22Rv1 (cell line): ENCODE results near the gene PITPNB.

ENCODE experiments used
- H3K27ac ChIP-seq: fragments of 450-650 bp; 2 replicates; pipeline ENCODE4 v1.5.1; 2017
- CTCF ChIP-seq: fragments of 450-650 bp; IDR thresholded peaks from 2 replicates; pipeline ENCODE4 v1.5.1; 2017; ENCODE audit warnings: mild to moderate bottlenecking
- ZFX ChIP-seq: fragments of 450-650 bp; IDR thresholded peaks from 2 replicates; pipeline ENCODE4 v1.6.1; 2017; ENCODE audit warnings: antibody characterized with exemption, borderline replicate concordance

The PITPNB gene

DNA sequence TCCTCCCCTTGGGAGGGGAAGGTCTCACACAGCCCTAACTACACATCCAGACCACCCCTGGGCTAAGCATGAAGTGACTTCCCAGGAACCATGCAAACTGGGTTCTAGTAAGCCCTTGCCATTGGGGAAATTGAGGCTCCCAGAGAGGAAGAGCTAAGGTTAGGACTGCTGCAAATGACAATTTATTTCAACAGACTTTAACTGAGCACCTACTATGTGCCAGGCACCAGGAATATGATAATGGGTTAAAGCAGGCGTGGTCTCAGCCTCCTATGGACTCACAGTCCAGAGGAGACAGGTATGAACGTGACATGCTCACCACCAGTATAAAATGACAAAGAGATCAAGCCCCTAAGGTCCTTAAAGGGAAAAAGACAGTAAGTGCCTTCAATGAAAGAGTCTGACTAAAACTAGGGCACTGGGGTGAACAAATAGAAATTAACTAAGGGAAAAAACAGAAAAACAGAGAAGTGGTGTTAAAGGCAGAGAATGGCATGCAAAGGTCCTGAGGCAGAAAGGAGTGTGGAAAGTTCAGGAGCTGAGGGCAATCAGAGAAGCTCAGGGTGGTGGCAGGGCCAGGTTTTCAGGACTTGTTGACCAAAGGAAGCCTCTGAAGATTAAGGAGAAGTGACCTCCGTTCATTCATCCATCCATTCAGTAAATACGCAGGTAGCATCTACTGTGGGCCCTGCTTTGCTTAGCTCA, 103.1 kb downstream of the PITPNB start:
- no peak overlapping the region for H3K27ac ChIP-seq
- TF ChIP-seq ZFX: no peak
- no peak for TF ChIP-seq CTCF

GRCh38 chr22:27814993-27815392, 104.1 kb downstream of the PITPNB start:
- no peak for TF ChIP-seq ZFX
- no peak for TF ChIP-seq CTCF

GRCh38 chr22:27811778-27812177, 107.3 kb downstream of the PITPNB start:
- no peak for TF ChIP-seq ZFX
- TF ChIP-seq CTCF: no peak
- no peak overlapping the region for H3K27ac ChIP-seq

More at GRCh38 chr22:27814993-27815392, 104.1 kb downstream of the PITPNB start:
- no peak overlapping the region for H3K27ac ChIP-seq

GRCh38 chr22:27810609-27811151, 108.4 kb downstream of the PITPNB start:
- TF ChIP-seq CTCF (no peak), ZFX (no peak)
- H3K27ac ChIP-seq: no peak overlapping the region

DNA sequence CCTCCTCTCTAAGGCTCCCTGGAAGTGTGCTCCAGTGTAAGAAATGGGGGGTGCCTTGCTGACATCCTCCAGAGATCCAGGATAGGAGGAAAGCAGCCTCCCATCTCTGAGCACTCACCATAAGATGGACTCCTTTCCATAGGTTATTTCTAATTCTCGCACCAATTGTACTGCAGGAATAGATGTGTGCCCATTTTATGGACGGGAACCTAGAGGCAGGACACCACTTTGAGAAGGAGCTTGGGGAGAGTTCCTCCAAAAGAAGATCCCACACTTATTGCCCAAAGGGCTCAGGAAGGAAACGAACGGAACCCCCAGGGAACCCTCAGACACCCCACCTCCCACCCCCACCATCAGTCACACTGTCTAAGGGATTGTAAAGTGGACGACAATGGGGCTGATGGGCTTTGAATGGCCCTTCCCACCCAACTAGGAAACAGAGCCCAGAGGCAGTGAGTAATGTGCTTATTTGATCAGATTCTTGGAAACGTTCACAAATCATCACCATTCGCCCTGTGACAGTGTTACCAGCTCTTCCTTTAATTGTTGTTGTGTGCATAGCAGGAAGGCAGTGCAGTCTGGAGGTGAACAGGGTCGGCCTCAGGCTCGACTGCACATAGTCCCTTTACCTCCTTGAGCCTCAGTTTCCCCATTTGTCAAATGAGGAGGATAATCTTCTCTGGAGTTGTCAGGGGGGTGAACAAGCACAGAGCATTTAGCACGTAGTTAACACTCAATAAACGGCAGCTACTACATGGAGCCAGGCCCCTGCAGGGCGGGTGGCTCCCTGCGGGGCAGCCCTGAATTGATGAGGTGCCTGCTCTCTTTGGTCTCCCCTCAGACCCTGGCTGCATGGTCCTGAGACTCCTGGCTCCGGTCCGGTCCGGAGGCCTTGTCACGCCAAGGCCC, 109.1 kb downstream of the PITPNB start:
- H3K27ac ChIP-seq: no peak overlapping the region
- no peak for TF ChIP-seq ZFX
- no peak for TF ChIP-seq CTCF

DNA sequence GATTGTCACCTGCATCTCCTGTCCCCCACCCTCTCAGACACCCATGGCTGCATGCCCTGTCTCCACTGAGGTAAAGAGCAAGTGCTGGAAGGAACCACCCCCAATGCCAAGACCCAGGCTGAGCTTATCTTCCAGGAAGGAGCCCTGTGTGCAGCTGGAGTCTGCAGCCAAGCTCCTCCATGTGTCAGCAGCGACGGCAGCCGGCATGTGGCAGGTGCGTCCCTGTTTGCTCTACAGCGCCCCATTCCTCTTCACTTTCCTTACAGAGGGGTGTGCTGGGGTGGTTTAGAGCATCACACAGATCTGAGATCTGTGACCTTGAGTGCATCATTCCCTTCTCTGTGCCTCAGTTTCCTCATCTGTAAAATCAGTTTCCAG, 109.8 kb downstream of the PITPNB start:
- TF ChIP-seq ZFX (no peak), CTCF (no peak)
- H3K27ac ChIP-seq: no peak overlapping the region
